Dendritic cell treated with granulocyte-macrophage colony-stimulating factor and Interleukin-4, amounts not matched to agents 40 ng/mL and 50 ng/mL, for 4 days (primary cell): ENCODE measurements around the gene MARS1.

Source experiments
- H3K27ac Mint-ChIP-seq: one replicate; pipeline ENCODE4 v1.8.0; 2022; ENCODE audit warnings: mild to moderate bottlenecking, mixed read lengths
- H3K27me3 Mint-ChIP-seq: one replicate; pipeline ENCODE4 v1.8.0; 2022; ENCODE audit warnings: mild to moderate bottlenecking, mixed read lengths
- H3K36me3 Mint-ChIP-seq: one replicate; pipeline ENCODE4 v1.8.0; 2022; ENCODE audit warnings: low read depth, mixed read lengths
- H3K4me1 Mint-ChIP-seq: one replicate; pipeline ENCODE4 v1.8.0; 2022; ENCODE audit warnings: low read depth, mixed read lengths
- H3K4me3 Mint-ChIP-seq: one replicate; pipeline ENCODE4 v1.8.0; 2022; ENCODE audit warnings: mild to moderate bottlenecking, moderate library complexity, mixed read lengths
- H3K9me3 Mint-ChIP-seq: one replicate; pipeline ENCODE4 v1.8.0; 2022; ENCODE audit warnings: mixed read lengths
- intact Hi-C: fragments of 100-400 bp; cut with micrococcal nuclease; formaldehyde crosslinking; loops from one replicate; pipeline ENCODE4 v1.15.0; 2022

MARS1 gene

DNA sequence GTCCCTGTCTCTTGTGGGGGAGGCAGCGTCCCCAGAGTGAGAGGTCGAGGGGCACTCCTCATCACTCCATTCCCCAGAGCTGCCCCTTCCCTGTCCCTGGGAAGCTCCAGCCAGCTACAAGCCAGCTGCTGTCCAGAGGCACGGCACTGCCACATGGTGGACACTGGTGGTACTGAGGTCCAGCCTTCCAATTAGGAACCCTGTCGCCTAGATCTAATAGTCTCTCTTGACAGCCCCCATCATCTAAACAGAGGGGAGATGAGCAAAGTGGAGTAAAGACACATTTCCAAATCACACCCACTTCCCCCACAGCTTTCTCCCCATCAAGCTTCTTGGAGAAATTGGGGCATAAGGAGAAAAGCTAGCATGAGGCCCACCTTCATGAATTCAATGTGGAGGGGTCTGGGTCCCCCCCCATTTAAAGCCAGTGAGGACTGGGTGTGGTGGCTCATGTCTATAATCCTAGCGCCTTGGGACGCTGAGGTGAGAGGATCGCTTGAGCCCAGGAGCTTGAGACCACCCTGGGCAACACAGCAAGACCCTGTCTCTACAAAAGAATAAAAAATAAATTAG, 34.8 kb upstream of the MARS1 start:
- H3K4me1 Mint-ChIP-seq = peaks cover 23% of the 10 kb centered on the region
- no peaks in the 10 kb centered on the region for H3K9me3 Mint-ChIP-seq
- H3K4me3 Mint-ChIP-seq = no peak overlapping the region
- peaks cover 14% of the 10 kb centered on the region for H3K27me3 Mint-ChIP-seq
- intact Hi-C loops = loop anchor here (2.0 to 5.0 kb wide), 2 partner anchors 146 to 191 kb away; no protein-coding TSS in a partner anchor
- H3K36me3 Mint-ChIP-seq = no peaks in the 10 kb centered on the region
- no peak overlapping the region for H3K27ac Mint-ChIP-seq

- peaks cover 30% of the 10 kb centered on the region for H3K4me1 Mint-ChIP-seq
- no peak overlapping the region for H3K27ac Mint-ChIP-seq
- H3K4me3 Mint-ChIP-seq = no peak overlapping the region
- peaks cover 14% of the 10 kb centered on the region for H3K27me3 Mint-ChIP-seq
- intact Hi-C loops = loop anchor here (5.0 kb wide), 1 partner anchor 192 kb away; no protein-coding TSS in a partner anchor
- H3K9me3 Mint-ChIP-seq = no peaks in the 10 kb centered on the region
- no peaks in the 10 kb centered on the region for H3K36me3 Mint-ChIP-seq
Measured at GRCh38 chr12:57454213-57454565, 33.7 kb upstream of the MARS1 start.

- Mint-ChIP-seq H3K36me3 (no peaks in the 10 kb centered on the region), H3K9me3 (no peaks in the 10 kb centered on the region), H3K27me3 (peaks cover 16% of the 10 kb centered on the region), H3K4me3 (no peak within 1 kb of the TSS), H3K4me1 (peaks cover 34% of the 10 kb centered on the region), H3K27ac (no peak within 1 kb of the TSS)
- intact Hi-C loops = loop anchor here (5.0 kb wide), 1 partner anchor 192 kb away; no protein-coding TSS in a partner anchor
Measured at GRCh38 chr12:57454566-57455373, 33.1 kb upstream of the MARS1 start, which contains the start of gene INHBE. TSS of gene INHBE (plus strand) at chr12:57455307. CDS start at chr12:57455537, 230 bp downstream.

DNA sequence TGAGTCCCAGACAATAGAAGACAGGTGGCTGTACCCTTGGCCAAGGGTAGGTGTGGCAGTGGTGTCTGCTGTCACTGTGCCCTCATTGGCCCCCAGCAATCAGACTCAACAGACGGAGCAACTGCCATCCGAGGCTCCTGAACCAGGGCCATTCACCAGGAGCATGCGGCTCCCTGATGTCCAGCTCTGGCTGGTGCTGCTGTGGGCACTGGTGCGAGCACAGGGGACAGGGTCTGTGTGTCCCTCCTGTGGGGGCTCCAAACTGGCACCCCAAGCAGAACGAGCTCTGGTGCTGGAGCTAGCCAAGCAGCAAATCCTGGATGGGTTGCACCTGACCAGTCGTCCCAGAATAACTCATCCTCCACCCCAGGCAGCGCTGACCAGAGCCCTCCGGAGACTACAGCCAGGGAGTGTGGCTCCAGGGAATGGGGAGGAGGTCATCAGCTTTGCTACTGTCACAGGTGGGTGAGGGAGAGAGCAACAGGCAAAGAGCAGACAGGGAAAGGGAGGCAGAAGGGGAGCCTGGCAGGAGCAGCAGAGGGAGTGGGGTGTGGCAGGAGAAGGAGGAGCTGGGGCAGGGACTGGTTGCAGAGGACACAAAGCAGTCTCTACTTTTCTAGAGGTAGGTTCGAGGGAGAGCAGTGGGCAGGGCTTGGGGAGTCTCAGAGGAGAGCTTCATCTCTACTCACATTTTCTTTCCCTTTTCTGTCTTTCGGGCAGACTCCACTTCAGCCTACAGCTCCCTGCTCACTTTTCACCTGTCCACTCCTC, 32.3 kb upstream of the MARS1 start:
- Mint-ChIP-seq H3K4me1 (peaks cover 41% of the 10 kb centered on the region), H3K36me3 (no peaks in the 10 kb centered on the region), H3K27me3 (peaks cover 22% of the 10 kb centered on the region), H3K27ac (no peak overlapping the region), H3K4me3 (no peak overlapping the region), H3K9me3 (no peaks in the 10 kb centered on the region)
- intact Hi-C loops = no loop called here

DNA sequence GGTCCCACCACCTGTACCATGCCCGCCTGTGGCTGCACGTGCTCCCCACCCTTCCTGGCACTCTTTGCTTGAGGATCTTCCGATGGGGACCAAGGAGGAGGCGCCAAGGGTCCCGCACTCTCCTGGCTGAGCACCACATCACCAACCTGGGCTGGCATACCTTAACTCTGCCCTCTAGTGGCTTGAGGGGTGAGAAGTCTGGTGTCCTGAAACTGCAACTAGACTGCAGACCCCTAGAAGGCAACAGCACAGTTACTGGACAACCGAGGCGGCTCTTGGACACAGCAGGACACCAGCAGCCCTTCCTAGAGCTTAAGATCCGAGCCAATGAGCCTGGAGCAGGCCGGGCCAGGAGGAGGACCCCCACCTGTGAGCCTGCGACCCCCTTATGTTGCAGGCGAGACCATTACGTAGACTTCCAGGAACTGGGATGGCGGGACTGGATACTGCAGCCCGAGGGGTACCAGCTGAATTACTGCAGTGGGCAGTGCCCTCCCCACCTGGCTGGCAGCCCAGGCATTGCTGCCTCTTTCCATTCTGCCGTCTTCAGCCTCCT, 31.6 kb upstream of the MARS1 start:
- peaks cover 47% of the 10 kb centered on the region for H3K4me1 Mint-ChIP-seq
- peaks cover 28% of the 10 kb centered on the region for H3K27me3 Mint-ChIP-seq
- no peak overlapping the region for H3K4me3 Mint-ChIP-seq
- intact Hi-C loops = no loop called here
- H3K9me3 Mint-ChIP-seq = no peaks in the 10 kb centered on the region
- no peak overlapping the region for H3K27ac Mint-ChIP-seq
- no peaks in the 10 kb centered on the region for H3K36me3 Mint-ChIP-seq

DNA sequence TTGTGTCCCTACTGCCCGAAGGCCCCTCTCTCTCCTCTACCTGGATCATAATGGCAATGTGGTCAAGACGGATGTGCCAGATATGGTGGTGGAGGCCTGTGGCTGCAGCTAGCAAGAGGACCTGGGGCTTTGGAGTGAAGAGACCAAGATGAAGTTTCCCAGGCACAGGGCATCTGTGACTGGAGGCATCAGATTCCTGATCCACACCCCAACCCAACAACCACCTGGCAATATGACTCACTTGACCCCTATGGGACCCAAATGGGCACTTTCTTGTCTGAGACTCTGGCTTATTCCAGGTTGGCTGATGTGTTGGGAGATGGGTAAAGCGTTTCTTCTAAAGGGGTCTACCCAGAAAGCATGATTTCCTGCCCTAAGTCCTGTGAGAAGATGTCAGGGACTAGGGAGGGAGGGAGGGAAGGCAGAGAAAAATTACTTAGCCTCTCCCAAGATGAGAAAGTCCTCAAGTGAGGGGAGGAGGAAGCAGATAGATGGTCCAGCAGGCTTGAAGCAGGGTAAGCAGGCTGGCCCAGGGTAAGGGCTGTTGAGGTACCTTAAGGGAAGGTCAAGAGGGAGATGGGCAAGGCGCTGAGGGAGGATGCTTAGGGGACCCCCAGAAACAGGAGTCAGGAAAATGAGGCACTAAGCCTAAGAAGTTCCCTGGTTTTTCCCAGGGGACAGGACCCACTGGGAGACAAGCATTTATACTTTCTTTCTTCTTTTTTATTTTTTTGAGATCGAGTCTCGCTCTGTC, 31.0 kb upstream of the MARS1 start:
- H3K36me3 Mint-ChIP-seq = no peaks in the 10 kb centered on the region
- no peak overlapping the region for H3K4me3 Mint-ChIP-seq
- intact Hi-C loops = no loop called here
- peaks cover 35% of the 10 kb centered on the region for H3K27me3 Mint-ChIP-seq
- H3K4me1 Mint-ChIP-seq = peaks cover 53% of the 10 kb centered on the region
- no peak overlapping the region for H3K27ac Mint-ChIP-seq
- no peaks in the 10 kb centered on the region for H3K9me3 Mint-ChIP-seq

- Mint-ChIP-seq H3K27me3 (peaks cover 38% of the 10 kb centered on the region), H3K4me3 (peak overlapping the region; percentile 87), H3K9me3 (no peaks in the 10 kb centered on the region), H3K36me3 (no peaks in the 10 kb centered on the region), H3K4me1 (peaks cover 58% of the 10 kb centered on the region), H3K27ac (peak overlapping the region; percentile 95)
- intact Hi-C loops = loop anchor here (2.0 kb wide), 2 partner anchors 18 to 162 kb away; no protein-coding TSS in a partner anchor
Measured at GRCh38 chr12:57458665-57459054, 29.2 kb upstream of the MARS1 start.

DNA sequence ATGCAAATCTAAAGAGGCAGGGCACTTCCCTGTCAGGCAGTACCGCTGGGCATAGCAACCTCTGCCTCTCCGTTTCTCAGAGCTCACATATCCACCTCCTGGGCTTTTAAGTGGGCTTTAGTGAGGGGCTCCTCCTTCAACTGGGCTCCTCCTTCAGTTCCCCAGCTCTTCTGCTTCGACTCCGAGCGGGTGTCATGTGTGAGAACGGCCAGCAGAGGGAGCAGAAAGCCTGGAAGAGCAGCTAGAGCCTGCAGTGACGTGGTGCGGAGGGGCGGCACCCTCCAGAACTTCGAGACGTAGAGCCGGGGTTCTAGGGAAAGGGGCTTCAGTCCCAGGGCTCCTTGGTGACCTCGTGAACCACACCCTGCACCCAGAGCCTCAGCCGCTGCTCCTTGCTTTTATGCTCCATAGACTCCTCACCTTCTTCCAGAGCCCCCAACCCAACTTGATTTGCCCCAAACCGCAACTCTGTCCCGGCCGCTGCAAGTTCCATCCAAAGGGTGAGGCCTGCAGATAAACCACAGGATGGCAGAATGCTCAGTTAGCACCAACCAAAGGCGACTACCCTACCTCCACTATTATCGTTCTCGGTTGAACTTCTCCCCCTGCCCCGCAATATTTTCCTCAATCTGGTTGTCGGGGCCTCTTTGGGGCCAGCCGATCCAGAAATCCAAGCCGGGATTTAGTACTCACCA, 28.7 kb upstream of the MARS1 start:
- peak overlapping the region; percentile 95 for H3K27ac Mint-ChIP-seq
- peaks cover 38% of the 10 kb centered on the region for H3K27me3 Mint-ChIP-seq
- H3K4me1 Mint-ChIP-seq = peaks cover 64% of the 10 kb centered on the region
- no peaks in the 10 kb centered on the region for H3K36me3 Mint-ChIP-seq
- intact Hi-C loops = loop anchor here (2.0 kb wide), 2 partner anchors 18 to 162 kb away; no protein-coding TSS in a partner anchor
- H3K4me3 Mint-ChIP-seq = peak overlapping the region; percentile 87
- H3K9me3 Mint-ChIP-seq = no peaks in the 10 kb centered on the region

DNA sequence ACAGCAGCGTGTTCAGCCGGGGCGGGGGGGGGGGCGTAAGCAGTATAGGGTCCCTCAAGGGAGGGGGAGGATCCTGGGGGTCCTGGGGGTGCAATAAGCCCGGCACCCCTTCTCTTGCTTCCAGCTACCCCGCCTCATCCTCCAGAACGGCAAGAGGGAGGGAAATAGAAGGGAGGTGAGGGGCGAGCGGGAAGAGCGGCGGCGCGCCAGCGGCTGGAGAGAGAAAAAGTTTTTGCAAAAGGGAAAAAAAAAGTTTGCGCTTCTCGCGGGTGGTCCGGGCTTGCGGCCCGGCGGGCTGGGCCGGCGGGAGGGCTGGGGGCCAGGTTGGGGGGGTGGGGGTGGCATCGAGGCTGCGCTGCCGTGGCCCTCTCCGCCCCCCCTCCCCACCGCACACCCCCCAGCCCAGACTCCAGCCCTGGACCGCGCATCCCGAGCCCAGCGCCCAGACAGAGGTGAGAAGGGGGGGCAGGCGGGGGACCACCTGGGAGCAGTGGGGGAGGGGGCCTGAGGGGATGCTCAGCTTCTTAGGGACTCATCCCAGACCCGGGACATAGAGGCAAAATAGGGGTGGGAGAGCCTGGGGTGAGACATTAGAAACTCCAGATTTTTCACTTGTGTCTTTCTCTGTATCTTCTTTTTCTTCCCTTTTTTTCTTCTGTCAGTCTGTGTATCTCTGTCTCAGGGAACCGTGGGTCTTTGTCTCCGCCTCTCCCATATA, 28.0 kb upstream of the MARS1 start, which contains the start of gene GLI1:
TSS of gene GLI1 (plus strand) at position 36 of the 718 bp plus-strand sequence. CDS start 3,907 bp downstream, outside the sequence.
- Mint-ChIP-seq H3K9me3 (no peaks in the 10 kb centered on the region), H3K36me3 (no peaks in the 10 kb centered on the region), H3K4me3 (peak within 1 kb of the TSS; percentile 87), H3K27me3 (peaks cover 43% of the 10 kb centered on the region), H3K4me1 (peaks cover 66% of the 10 kb centered on the region), H3K27ac (peak within 1 kb of the TSS; percentile 95)
- intact Hi-C loops = loop anchor here (2.0 kb wide), 2 partner anchors 17 to 161 kb away; no protein-coding TSS in a partner anchor

GRCh38 chr12:57460468-57460784, 27.4 kb upstream of the MARS1 start:
- Mint-ChIP-seq H3K4me3 (peak overlapping the region; percentile 59), H3K36me3 (no peaks in the 10 kb centered on the region), H3K9me3 (no peaks in the 10 kb centered on the region), H3K27ac (peak overlapping the region; percentile 95), H3K27me3 (peaks cover 43% of the 10 kb centered on the region), H3K4me1 (peaks cover 67% of the 10 kb centered on the region)
- intact Hi-C loops = no loop called here

- intact Hi-C loops = no loop called here
- peaks cover 41% of the 10 kb centered on the region for H3K27me3 Mint-ChIP-seq
- H3K4me1 Mint-ChIP-seq = peaks cover 67% of the 10 kb centered on the region
- no peaks in the 10 kb centered on the region for H3K9me3 Mint-ChIP-seq
- no peak overlapping the region for H3K27ac Mint-ChIP-seq
- H3K36me3 Mint-ChIP-seq = no peaks in the 10 kb centered on the region
- peak overlapping the region; percentile 85 for H3K4me3 Mint-ChIP-seq
Measured at GRCh38 chr12:57460841-57461275, 27.0 kb upstream of the MARS1 start.

- intact Hi-C loops = no loop called here
Measured at GRCh38 chr12:57461276-57461916, 26.5 kb upstream of the MARS1 start.

More at GRCh38 chr12:57461276-57461916, 26.5 kb upstream of the MARS1 start:
- peak overlapping the region; percentile 74 for H3K27ac Mint-ChIP-seq
- H3K9me3 Mint-ChIP-seq = no peaks in the 10 kb centered on the region
- H3K36me3 Mint-ChIP-seq = no peaks in the 10 kb centered on the region
- H3K4me3 Mint-ChIP-seq = peak overlapping the region; percentile 85
- H3K27me3 Mint-ChIP-seq = peaks cover 39% of the 10 kb centered on the region
- H3K4me1 Mint-ChIP-seq = peaks cover 68% of the 10 kb centered on the region
